ENCODE data around the gene ZNF579. TPM values are rescaled to one million over a fixed set of nuclear protein-coding genes. Genes with fewer than 3 reads are reported as not detected.
"Not testable (repeated sequence)": the region's sequence is repeated elsewhere in the genome, so short reads cannot be mapped to it uniquely, and the experiment has no call there.

ZNF579 gene
- total RNA-seq, 2 experiments from 2014 or later = 6.1 to 6.5 TPM

GRCh38 chr19:55538132-55538531 is 42.5 kb downstream of the ZNF579 start:
- intact Hi-C loops (cut with micrococcal nuclease) = no loop called here
- CTCF ChIA-PET = no interaction called here
- Mint-ChIP-seq H3K9me3 (no peaks in the 10 kb centered on the region), H3K27me3 (ENCODE audit: low read depth) (no peaks in the 10 kb centered on the region), H3K4me1 (ENCODE audit: low read depth) (no peaks in the 10 kb centered on the region), H3K27ac (no peak overlapping the region), H3K4me3 (no peak overlapping the region), H3K36me3 (ENCODE audit: low read depth) (no peaks in the 10 kb centered on the region)
- DNase-seq = no peak

- H3K4me3 Mint-ChIP-seq = no peak overlapping the region
- no peaks in the 10 kb centered on the region for H3K36me3 Mint-ChIP-seq (ENCODE audit: low read depth)
- H3K27me3 Mint-ChIP-seq (ENCODE audit: low read depth) = no peaks in the 10 kb centered on the region
- H3K27ac Mint-ChIP-seq = no peak overlapping the region
- no peak for DNase-seq
- intact Hi-C loops (cut with micrococcal nuclease) = no loop called here
- CTCF ChIA-PET = no interaction called here
- no peaks in the 10 kb centered on the region for H3K4me1 Mint-ChIP-seq (ENCODE audit: low read depth)
- H3K9me3 Mint-ChIP-seq = no peaks in the 10 kb centered on the region
Measured at GRCh38 chr19:55537741-55538111, 42.9 kb downstream of the ZNF579 start.

GRCh38 chr19:55536951-55537740 is 43.5 kb downstream of the ZNF579 start, which contains the start of gene SBK2:
TSS of gene SBK2 (minus strand) at chr19:55537133. CDS start at chr19:55536294, 839 bp downstream.
- H3K36me3 Mint-ChIP-seq (ENCODE audit: low read depth) = no peaks in the 10 kb centered on the region
- no peak within 1 kb of the TSS for H3K27ac Mint-ChIP-seq
- intact Hi-C loops (cut with micrococcal nuclease) = no loop called here
- CTCF ChIA-PET = no interaction called here
- no peak within 1 kb of the TSS for H3K4me3 Mint-ChIP-seq
- DNase-seq = no peak
- no peaks in the 10 kb centered on the region for H3K9me3 Mint-ChIP-seq
- no peaks in the 10 kb centered on the region for H3K27me3 Mint-ChIP-seq (ENCODE audit: low read depth)
- no peaks in the 10 kb centered on the region for H3K4me1 Mint-ChIP-seq (ENCODE audit: low read depth)

- H3K27me3 Mint-ChIP-seq (ENCODE audit: low read depth) = no peaks in the 10 kb centered on the region
- H3K27ac Mint-ChIP-seq = no peak overlapping the region
- H3K4me1 Mint-ChIP-seq (ENCODE audit: low read depth) = no peaks in the 10 kb centered on the region
- no peaks in the 10 kb centered on the region for H3K36me3 Mint-ChIP-seq (ENCODE audit: low read depth)
- H3K4me3 Mint-ChIP-seq = no peak overlapping the region
- no peak for DNase-seq
- H3K9me3 Mint-ChIP-seq = no peaks in the 10 kb centered on the region
- intact Hi-C loops (cut with micrococcal nuclease) = no loop called here
- CTCF ChIA-PET = no interaction called here
Measured at GRCh38 chr19:55536366-55536765, 44.3 kb downstream of the ZNF579 start.

GRCh38 chr19:55535965-55536350 is 44.7 kb downstream of the ZNF579 start:
- Mint-ChIP-seq H3K4me3 (no peak overlapping the region), H3K27me3 (ENCODE audit: low read depth) (no peaks in the 10 kb centered on the region), H3K36me3 (ENCODE audit: low read depth) (no peaks in the 10 kb centered on the region), H3K4me1 (ENCODE audit: low read depth) (no peaks in the 10 kb centered on the region), H3K27ac (no peak overlapping the region), H3K9me3 (no peaks in the 10 kb centered on the region)
- CTCF ChIA-PET = no interaction called here
- intact Hi-C loops (cut with micrococcal nuclease) = no loop called here
- no peak for DNase-seq

- Mint-ChIP-seq H3K4me1 (ENCODE audit: low read depth) (no peaks in the 10 kb centered on the region), H3K4me3 (no peak overlapping the region), H3K27ac (no peak overlapping the region), H3K36me3 (ENCODE audit: low read depth) (no peaks in the 10 kb centered on the region), H3K27me3 (ENCODE audit: low read depth) (no peaks in the 10 kb centered on the region), H3K9me3 (no peaks in the 10 kb centered on the region)
- CTCF ChIA-PET = interaction anchor here (1.4 kb wide), 1 partner anchor 21 kb away, joined by 3 read pairs; no protein-coding TSS in a partner anchor
- intact Hi-C loops (cut with micrococcal nuclease) = no loop called here
- no peak for DNase-seq
Measured at GRCh38 chr19:55535173-55535964, 45.3 kb downstream of the ZNF579 start.

- intact Hi-C loops (cut with micrococcal nuclease); DNase-seq; H3K27ac Mint-ChIP-seq; H3K4me3 Mint-ChIP-seq; H3K36me3 Mint-ChIP-seq (ENCODE audit: low read depth); H3K27me3 Mint-ChIP-seq (ENCODE audit: low read depth); H3K9me3 Mint-ChIP-seq; H3K4me1 Mint-ChIP-seq (ENCODE audit: low read depth): not testable (repeated sequence)
- CTCF ChIA-PET = interaction anchor here (0.7 to 1.4 kb wide), 3 partner anchors 19 to 1737 kb away, joined by 3 read pairs; no protein-coding TSS in a partner anchor
Measured at GRCh38 chr19:55534280-55534679, 46.4 kb downstream of the ZNF579 start.

GRCh38 chr19:55530996-55531395 is 49.7 kb downstream of the ZNF579 start:
- no peak overlapping the region for H3K4me3 Mint-ChIP-seq
- H3K36me3 Mint-ChIP-seq (ENCODE audit: low read depth) = no peaks in the 10 kb centered on the region
- no peaks in the 10 kb centered on the region for H3K4me1 Mint-ChIP-seq (ENCODE audit: low read depth)
- H3K27ac Mint-ChIP-seq = no peak overlapping the region
- CTCF ChIA-PET = no interaction called here
- intact Hi-C loops (cut with micrococcal nuclease) = no loop called here
- no peak for DNase-seq
- H3K9me3 Mint-ChIP-seq = no peaks in the 10 kb centered on the region
- no peaks in the 10 kb centered on the region for H3K27me3 Mint-ChIP-seq (ENCODE audit: low read depth)

GRCh38 chr19:55529636-55530234 is 50.9 kb downstream of the ZNF579 start:
- no peaks in the 10 kb centered on the region for H3K36me3 Mint-ChIP-seq (ENCODE audit: low read depth)
- CTCF ChIA-PET = no interaction called here
- H3K4me1 Mint-ChIP-seq (ENCODE audit: low read depth) = no peaks in the 10 kb centered on the region
- no peak for DNase-seq
- no peak overlapping the region for H3K27ac Mint-ChIP-seq
- no peaks in the 10 kb centered on the region for H3K27me3 Mint-ChIP-seq (ENCODE audit: low read depth)
- H3K4me3 Mint-ChIP-seq = no peak overlapping the region
- no peaks in the 10 kb centered on the region for H3K9me3 Mint-ChIP-seq
- intact Hi-C loops (cut with micrococcal nuclease) = no loop called here

GRCh38 chr19:55528030-55528803 is 52.4 kb downstream of the ZNF579 start:
- Mint-ChIP-seq H3K4me3 (no peak overlapping the region), H3K36me3 (ENCODE audit: low read depth) (no peaks in the 10 kb centered on the region), H3K27ac (no peak overlapping the region), H3K9me3 (no peaks in the 10 kb centered on the region), H3K27me3 (ENCODE audit: low read depth) (peaks cover 5% of the 10 kb centered on the region), H3K4me1 (ENCODE audit: low read depth) (no peaks in the 10 kb centered on the region)
- DNase-seq = no peak
- CTCF ChIA-PET = no interaction called here
- intact Hi-C loops (cut with micrococcal nuclease) = no loop called here

- CTCF ChIA-PET = no interaction called here
- no peak for DNase-seq
- Mint-ChIP-seq H3K4me1 (ENCODE audit: low read depth) (no peaks in the 10 kb centered on the region), H3K4me3 (no peak overlapping the region), H3K36me3 (ENCODE audit: low read depth) (no peaks in the 10 kb centered on the region), H3K9me3 (no peaks in the 10 kb centered on the region), H3K27ac (no peak overlapping the region), H3K27me3 (ENCODE audit: low read depth) (peaks cover 5% of the 10 kb centered on the region)
- intact Hi-C loops (cut with micrococcal nuclease) = no loop called here
Measured at GRCh38 chr19:55527197-55528029, 53.2 kb downstream of the ZNF579 start.

Measured in activated naive CD4-positive, alpha-beta T cell treated with anti-CD3 and anti-CD28 coated beads for 36 hours (primary cell).